Measurements from ENCODE around the gene SUCLG2. TPM values are rescaled to one million over a fixed set of nuclear protein-coding genes. Genes with fewer than 3 reads are reported as not detected.
A peak's percentile ranks its signal among the peaks of the same experiment; 100 is the strongest.

Gene SUCLG2
- total and polyA plus RNA-seq, 9 donors: 24.8 to 75.2 (median 40.1) TPM

DNA sequence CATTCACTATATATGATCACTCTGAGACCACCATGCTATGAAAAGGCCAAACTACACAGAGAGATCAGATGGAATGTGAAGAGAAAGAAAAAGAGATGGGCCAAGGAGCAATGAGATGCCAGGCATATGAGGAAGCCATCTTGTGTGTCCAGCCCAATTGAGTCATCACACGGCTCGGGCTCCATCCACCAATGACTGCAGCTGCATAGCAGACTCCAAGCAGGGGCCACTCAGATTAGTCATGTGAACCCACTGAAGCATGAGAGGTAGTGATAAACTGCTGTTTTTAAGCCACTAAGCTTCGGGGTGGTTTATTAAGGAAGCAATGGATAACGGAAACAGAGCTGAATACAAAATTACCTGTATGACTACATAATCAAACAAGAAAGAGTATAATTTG is 185.9 kb downstream of the SUCLG2 start:
- no peak for DNase-seq
- intact Hi-C loops (cut with DNase I): no loop called here
- no peak overlapping the region for H3K4me3 ChIP-seq
- no peaks in the 10 kb centered on the region for H3K36me3 ChIP-seq
- TF ChIP-seq EP300 (IDR thresholded peaks at IDR 0.05) (no peak), POLR2A (IDR thresholded peaks at IDR 0.05) (no peak)
- TF ChIP-seq, protein P1, sequence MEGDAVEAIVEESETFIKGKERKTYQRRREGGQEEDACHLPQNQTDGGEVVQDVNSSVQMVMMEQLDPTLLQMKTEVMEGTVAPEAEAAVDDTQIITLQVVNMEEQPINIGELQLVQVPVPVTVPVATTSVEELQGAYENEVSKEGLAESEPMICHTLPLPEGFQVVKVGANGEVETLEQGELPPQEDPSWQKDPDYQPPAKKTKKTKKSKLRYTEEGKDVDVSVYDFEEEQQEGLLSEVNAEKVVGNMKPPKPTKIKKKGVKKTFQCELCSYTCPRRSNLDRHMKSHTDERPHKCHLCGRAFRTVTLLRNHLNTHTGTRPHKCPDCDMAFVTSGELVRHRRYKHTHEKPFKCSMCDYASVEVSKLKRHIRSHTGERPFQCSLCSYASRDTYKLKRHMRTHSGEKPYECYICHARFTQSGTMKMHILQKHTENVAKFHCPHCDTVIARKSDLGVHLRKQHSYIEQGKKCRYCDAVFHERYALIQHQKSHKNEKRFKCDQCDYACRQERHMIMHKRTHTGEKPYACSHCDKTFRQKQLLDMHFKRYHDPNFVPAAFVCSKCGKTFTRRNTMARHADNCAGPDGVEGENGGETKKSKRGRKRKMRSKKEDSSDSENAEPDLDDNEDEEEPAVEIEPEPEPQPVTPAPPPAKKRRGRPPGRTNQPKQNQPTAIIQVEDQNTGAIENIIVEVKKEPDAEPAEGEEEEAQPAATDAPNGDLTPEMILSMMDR (IDR thresholded peaks at IDR 0.05): no peak
- H3K9me3 ChIP-seq: no peaks in the 10 kb centered on the region
- WGBS, 3 donors: 82 to 97% (median 96%) methylated on average over 4 of the region's 4 CpGs
- peaks cover 4% of the 10 kb centered on the region for H3K4me1 ChIP-seq (ENCODE audit: insufficient read depth)
- no peak overlapping the region for H3K27ac ChIP-seq
- no peaks in the 10 kb centered on the region for H3K27me3 ChIP-seq

DNA sequence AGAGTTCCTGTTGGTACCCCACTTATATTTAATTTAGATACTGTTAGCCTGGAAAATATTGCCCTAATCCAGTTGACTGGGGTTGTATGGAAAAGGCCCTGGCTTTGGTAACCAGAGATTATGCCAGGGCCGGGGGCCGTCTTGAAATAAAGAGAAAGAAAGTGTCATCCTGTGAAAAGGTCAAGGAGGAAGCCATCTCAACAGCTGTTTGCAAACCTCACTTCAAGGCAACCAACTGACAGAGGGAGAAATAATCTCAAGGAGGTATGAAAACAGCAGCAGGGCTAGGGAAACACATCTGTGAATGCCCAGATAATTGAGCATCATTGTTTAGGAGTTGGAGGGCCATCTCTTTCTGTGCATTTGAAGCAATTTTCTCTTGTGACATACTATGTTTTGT is 190.8 kb downstream of the SUCLG2 start:
- no peak for DNase-seq
- H3K4me1 ChIP-seq (ENCODE audit: insufficient read depth): peaks cover 11% of the 10 kb centered on the region
- 7 to 27% (median 16%) methylated on average over 2 of the region's 2 CpGs for WGBS, 3 donors
- no peak overlapping the region for H3K4me3 ChIP-seq
- no peaks in the 10 kb centered on the region for H3K36me3 ChIP-seq
- H3K27ac ChIP-seq: no peak overlapping the region
- H3K27me3 ChIP-seq: no peaks in the 10 kb centered on the region
- intact Hi-C loops (cut with DNase I): no loop called here
- H3K9me3 ChIP-seq: no peaks in the 10 kb centered on the region
- TF ChIP-seq, protein P1 (IDR thresholded peaks at IDR 0.05): no peak
- no peak for TF ChIP-seq POLR2A (IDR thresholded peaks at IDR 0.05)

DNA sequence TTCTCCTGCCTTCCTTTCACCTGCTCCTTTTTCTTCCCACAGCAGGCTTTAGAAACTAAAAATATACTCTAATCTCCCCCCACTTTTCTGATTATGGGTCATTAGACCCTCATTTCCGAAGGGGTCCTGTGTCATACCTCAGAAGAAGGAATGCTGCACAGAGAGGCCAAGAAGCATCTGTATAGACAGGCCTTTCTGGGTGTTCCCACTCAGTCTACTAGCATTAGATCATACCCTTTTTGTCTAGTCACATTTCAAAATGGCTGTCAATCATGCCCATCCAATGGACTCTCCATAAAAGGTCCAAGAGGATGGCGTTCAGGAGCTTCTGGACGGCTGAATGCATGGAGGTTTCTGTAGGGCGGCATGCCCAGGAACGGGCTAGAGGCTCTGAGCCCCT is 192.2 kb downstream of the SUCLG2 start:
- intact Hi-C loops (cut with DNase I): no loop called here
- Histone ChIP-seq H3K27me3 (no peaks in the 10 kb centered on the region), H3K4me1 (ENCODE audit: insufficient read depth) (peaks cover 11% of the 10 kb centered on the region), H3K4me3 (no peak overlapping the region), H3K9me3 (no peaks in the 10 kb centered on the region), H3K36me3 (no peaks in the 10 kb centered on the region), H3K27ac (no peak overlapping the region)
- 85 to 86% (median 86%) methylated on average over 5 of the region's 5 CpGs for WGBS, 3 donors
- no peak for DNase-seq
- TF ChIP-seq POLR2A (IDR thresholded peaks at IDR 0.05) (no peak), EP300 (IDR thresholded peaks at IDR 0.05) (no peak)
- TF ChIP-seq, protein P1 (IDR thresholded peaks at IDR 0.05): no peak

DNA sequence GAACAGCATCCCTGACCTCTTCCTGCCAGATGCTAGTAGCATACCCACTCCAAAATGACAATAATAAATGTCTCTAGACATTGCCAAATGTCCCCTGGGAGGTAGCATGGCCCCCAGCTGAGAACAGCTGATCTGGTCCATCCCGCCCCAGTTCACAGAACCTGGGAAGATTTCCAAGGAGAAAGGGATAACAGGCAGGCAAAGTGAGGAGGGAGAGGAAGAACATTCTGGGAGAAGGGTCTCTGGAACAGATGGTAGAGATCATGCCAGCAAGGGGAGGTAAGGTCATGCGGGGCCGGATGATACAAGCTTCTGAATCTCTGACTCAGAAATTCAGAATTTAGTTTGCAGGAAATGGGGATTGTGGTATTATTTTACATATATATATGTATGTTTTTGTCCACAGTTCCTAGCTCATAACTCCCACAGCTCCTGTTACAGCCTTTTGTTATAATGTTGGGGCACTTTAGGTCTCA is 192.7 kb downstream of the SUCLG2 start:
- Histone ChIP-seq H3K4me1 (ENCODE audit: insufficient read depth) (peaks cover 11% of the 10 kb centered on the region), H3K27me3 (no peaks in the 10 kb centered on the region), H3K4me3 (no peak overlapping the region), H3K27ac (no peak overlapping the region), H3K9me3 (no peaks in the 10 kb centered on the region), H3K36me3 (no peaks in the 10 kb centered on the region)
- WGBS, 3 donors: 17 to 30% (median 28%) methylated on average over 3 of the region's 3 CpGs
- intact Hi-C loops (cut with DNase I): no loop called here
- TF ChIP-seq, protein P1 (IDR thresholded peaks at IDR 0.05): no peak
- TF ChIP-seq POLR2A (IDR thresholded peaks at IDR 0.05): no peak
- no peak for TF ChIP-seq EP300 (IDR thresholded peaks at IDR 0.05)
- peak in 3 of 5 donors; percentile 9 to 38 (median 25) for DNase-seq
